CD4-positive, alpha-beta T cell treated with Interleukin-21 for 1 hour (primary cell): ENCODE measurements around the gene NDUFAF8.

Experiments used
- DNase-seq: peaks from one replicate; pipeline ENCODE4 v3.0.0-alpha.2; 2020

Gene NDUFAF8

GRCh38 chr17:81240761-81241160 is 1.6 kb downstream of the NDUFAF8 start:
- DNase-seq = no peak

GRCh38 chr17:81241203-81241602 is 2.1 kb downstream of the NDUFAF8 start:
- DNase-seq = no peak

DNA sequence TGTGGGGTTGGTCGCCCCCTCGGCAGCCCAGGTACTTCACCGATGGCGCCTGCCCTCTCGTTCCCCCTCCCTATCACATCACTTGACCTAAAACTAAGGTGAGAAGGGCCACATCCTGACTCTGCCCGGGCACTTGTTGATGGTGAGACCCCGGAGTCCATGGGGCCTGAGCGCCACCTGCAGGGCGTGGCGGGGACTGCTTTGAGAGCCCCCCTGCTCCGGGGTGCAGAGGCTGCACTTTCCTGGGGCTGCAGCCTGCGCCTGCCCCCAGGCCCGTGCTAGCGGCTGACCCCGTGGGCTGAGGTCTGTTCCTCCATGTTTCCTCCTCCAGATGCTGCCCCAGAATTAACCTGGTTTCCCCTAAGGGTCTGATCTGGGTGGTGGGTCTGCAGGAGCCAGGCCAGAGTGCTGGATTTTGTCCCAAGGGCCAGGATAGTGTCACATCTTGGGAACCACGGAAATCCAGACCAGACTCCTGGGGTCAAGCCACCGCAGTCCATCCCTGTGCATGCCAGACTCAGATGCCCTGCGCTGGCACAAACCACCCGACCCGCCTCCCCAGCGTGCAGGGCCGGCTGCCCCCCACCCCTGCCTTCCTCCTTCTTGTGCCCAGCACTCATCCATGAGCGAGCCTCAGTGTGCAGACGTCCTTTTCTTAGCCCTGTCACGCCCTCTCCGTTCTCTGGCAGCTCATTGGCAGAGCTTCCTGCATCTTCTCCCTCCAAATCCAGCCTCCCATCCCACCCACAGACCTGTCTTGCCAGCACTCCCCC is 2.7 kb downstream of the NDUFAF8 start:
- DNase-seq = peak; percentile 63

DNA sequence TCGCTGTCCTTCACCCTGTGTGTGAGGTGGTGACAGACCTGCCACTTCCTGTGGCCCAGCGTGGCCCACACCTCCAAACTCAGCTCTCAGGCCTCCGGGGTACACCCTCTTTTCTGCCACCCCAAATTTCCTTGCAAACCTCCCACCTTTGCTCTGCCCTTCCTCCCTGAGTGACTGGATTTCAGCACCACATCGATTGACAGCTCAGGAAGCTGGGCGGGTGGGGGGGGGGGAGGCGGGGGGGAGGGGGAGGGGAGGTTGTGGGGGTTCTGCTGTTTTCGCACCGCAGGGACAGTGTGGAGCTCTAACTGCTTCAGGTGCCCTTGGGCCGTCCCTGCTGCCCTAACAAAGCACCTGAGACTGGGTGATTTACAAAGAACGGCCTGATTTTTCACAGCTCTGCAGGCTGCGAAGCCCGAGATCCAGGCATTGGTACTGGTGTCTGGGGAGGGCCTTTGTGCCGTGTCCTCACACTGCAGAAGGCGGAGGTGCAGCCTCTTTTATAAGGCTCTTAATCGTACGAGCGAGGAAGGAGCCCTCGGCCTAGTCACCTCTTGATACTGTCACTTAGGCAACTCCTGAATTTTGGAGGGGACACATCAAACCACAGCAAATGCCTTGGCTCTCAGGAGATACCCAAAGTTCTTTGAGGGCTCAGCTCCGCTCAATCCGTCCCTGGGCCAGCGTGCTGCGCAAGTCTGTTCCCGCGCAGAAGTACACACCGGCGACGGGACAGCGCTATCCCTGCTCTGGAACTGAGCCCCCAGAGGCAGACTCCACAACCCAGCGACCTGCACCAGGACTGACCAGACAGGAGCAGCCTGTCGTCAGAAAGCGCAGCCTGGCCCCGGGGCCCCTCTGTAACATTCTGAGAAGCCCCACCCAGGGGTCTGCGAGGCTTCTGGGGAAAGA is 3.6 kb downstream of the NDUFAF8 start:
- DNase-seq = no peak

- no peak for DNase-seq
Observed at GRCh38 chr17:81243333-81243664, 4.2 kb downstream of the NDUFAF8 start.

- no peak for DNase-seq
Observed at GRCh38 chr17:81244358-81245023, 5.4 kb downstream of the NDUFAF8 start.

- no peak for DNase-seq
Observed at GRCh38 chr17:81245024-81245664, 6.0 kb downstream of the NDUFAF8 start.

GRCh38 chr17:81245665-81246342 is 6.7 kb downstream of the NDUFAF8 start:
- no peak for DNase-seq

DNA sequence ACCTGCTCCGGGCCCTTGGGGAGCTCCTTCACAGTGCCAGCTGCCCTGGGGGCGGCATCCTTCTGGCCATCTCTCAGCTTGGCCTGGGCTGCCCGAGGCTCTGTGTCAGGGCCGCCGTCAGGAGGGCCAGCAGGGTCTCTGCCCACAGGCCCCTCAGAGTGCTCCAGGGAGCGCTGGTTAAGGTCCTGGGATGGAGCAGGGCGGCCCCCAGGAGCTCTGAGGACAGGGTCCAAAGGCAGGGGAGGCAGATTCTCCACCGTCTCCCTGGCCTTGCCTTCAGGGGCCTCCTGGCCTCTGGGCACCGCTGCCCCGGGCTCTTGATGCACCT is 7.2 kb downstream of the NDUFAF8 start:
- DNase-seq = no peak

GRCh38 chr17:81246679-81247338 is 7.7 kb downstream of the NDUFAF8 start:
- DNase-seq = no peak

GRCh38 chr17:81247339-81247990 is 8.3 kb downstream of the NDUFAF8 start:
- no peak for DNase-seq

DNA sequence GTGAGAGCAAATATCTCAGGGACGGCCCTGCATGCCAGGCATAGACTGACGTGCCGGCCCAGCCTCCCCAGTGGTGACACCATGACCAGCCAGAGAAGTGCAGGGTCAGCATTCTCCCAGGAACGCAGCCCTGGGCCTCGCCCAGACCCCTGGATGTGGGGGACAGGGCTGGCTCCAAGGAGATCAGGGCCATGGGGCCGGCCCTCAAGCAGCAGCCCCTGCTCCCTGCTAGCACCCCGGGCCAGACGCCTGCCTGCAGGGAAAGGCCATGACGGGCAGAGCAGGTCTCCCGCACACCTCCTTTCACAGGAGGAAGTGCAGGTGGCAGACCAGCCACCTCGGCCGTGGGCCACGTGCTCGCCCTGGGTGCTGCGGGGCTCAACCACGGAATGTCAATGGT is 9.5 kb downstream of the NDUFAF8 start:
- no peak for DNase-seq

DNA sequence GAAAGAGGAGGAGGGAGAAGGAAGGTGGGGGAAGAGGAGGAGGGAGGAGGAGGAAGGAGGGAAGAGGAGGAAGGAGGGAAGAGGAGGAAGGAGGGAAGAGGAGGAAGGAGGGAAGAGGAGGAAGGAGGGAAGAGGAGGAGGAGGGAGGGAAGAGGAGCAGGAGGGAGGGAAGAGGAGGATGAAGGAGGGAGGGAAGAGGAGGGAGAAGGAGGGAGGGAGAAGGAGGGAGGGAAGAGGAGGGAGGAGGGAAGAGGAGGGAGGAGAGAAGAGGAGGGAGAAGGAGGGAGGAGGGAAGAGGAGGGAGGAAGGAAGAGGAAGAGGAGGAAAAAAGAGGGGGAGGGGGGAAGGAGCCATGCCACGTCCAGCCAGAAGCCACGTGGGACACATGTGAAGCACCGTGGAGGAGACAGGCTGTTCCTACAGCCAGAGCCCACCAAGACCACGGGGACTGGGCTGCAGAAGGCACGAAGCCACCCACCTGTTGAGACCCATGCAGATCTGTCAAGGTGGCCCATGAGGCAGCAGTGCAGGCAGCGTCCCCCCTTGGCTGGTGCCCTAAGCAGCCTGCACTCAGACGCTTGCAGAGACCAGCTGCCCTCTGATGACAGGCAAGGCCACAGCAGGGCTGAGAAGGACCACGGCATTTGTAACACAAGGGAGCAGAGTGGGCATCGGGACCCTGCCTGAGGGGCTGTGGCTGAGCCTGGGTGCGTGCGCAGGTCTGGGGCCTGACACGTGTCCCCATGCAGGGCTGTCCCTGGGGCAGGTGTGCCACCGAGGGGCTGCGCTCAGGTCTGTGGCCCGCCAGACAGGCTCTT is 10.3 kb downstream of the NDUFAF8 start:
- DNase-seq = no peak

DNA sequence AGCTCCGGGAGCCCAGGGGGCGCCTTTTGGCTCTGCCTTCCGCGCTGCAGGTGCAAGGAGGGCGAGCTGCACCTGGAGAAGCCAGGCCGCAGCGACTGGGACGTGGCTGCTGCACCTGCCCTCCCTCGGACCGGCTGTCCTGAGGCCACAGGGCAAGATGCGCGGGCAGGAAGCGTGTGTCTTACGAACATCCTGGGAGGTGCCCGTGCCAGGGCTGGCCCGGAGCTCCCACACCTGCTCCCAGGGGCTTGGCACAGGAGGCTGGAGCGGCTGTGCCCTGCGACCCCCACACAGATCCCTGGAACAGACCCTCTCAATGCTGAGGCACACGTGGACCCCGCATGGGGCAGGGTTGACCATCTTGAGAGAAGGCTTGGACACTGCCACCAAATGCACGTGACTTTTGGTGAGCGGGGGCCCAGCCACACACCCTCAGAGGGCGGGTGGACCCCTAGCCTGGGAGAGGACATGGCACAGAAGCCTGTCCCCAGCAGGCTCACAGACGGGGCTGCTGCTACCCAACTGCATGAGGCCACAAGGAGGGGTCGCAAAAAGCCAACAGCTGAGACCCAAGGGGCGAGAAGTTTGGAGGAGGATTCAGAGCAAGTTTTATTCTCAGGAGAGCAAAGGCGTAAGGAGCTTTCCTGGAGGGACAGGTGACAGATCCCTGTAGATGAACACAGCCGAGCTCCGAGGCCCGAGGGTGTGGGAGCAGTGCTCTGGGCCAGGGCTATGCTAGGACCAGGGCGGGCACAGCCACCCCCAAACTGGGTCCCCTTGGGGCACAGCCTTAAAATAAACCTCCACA is 11.4 kb downstream of the NDUFAF8 start:
- no peak for DNase-seq

DNA sequence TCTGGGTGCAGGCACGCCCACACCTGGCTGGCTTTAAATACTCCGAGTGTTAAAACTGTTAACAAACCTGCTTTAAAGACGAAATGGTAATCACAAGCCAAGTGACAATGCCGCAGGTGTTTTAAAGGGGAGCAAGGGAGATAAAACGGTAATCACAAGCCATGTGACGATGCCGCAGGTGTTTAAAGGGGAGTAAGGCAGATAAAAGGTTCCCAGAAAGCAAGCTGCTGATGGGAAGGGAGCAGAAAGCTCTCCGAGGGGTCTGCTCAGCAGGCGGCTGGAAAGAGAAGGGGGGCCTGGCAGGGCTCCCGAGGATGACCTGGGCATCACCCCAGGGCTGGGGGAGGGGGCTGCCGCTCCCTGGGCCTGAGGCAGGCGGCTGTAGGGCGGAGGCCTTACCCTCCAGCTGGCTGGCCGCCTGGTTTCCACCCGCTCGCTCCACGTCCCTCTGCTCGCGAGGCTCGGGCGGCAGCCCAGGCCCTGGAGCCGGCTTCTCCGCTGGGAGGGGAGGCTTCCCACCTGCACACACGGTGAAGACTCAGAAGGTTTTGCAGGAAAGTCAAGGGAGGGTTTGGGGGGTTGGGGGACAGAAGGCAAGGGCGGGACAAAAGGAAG is 12.1 kb downstream of the NDUFAF8 start:
- DNase-seq = no peak

- DNase-seq = no peak
Observed at GRCh38 chr17:81251709-81252301, 12.7 kb downstream of the NDUFAF8 start.

DNA sequence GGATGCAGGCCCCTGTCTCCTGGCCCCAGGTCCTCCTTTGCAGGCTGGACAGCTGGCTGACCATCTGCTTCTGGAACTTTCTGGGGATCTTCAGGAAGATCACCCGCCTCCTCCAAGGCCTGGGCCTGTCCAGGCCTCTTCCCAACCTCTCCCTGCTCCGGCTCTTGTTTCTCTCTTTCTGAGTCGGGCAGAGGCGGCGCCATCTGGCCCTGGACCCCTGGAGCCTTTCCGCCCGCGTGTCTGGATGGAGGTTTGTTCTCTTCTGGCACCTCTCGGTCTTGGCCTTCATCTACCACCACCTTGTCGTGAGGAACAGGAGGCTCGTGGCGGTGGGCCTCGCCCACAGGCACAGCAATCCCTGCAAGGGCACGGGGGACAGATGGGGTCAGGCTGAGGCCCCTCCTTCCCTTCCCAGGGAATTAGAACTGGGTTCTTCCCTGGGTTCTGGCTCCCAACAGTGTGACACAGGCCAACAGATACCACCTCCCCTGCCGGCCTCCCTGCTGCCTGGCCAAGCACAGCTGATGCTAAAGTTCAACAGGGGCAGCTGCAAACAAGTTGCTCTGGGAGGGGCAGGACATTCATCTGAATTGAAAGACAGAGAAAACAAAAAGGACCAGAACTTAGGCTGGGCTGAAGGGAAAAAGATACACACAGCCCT is 13.3 kb downstream of the NDUFAF8 start:
- no peak for DNase-seq

- DNase-seq = no peak
Observed at GRCh38 chr17:81252987-81253329, 13.8 kb downstream of the NDUFAF8 start.
